CD8-positive, alpha-beta memory T cell (primary cell): Measurements from ENCODE around the gene TMEM80. TPM values are rescaled to one million over a fixed set of nuclear protein-coding genes. Genes with fewer than 3 reads are reported as not detected.

Experiments used
- CTCF ChIA-PET: fragments of 350-600 bp; sonication (Branson Sonifier 250); formaldehyde crosslinking; loops from one replicate; lab custom pipeline; 2021; ENCODE audit warnings: antibody characterized with exemption; lab: Charles Lee
- POLR2A ChIA-PET: fragments of 350-600 bp; sonication (Branson Sonifier 250); formaldehyde crosslinking; loops from one replicate; lab custom pipeline; 2021; ENCODE audit warnings: antibody characterized with exemption; lab: Charles Lee
- DNase-seq, 5 donors: peaks; one replicate each; pipeline versions ENCODE4 v3.0.0 to v3.0.0-alpha.2; 2020 to 2022; ENCODE audit warnings: mixed read lengths in 1 of 5
- H3K27ac ChIP-seq: one replicate; pipeline ENCODE4 v1.7.0; 2013; ENCODE audit warnings: low read depth, mild to moderate bottlenecking, low read length, moderate library complexity
- H3K27me3 ChIP-seq: 2 replicates; pipeline ENCODE4 v1.7.0; 2013; ENCODE audit warnings: low read length, mild to moderate bottlenecking; ENCODE audit not compliant: insufficient read depth, poor library complexity, severe bottlenecking
- H3K36me3 ChIP-seq: 2 replicates; pipeline ENCODE4 v1.7.0; 2013; ENCODE audit warnings: mild to moderate bottlenecking, low read length, moderate library complexity; ENCODE audit not compliant: insufficient read depth
- H3K4me1 ChIP-seq: 2 replicates; pipeline ENCODE4 v1.7.0; 2013; ENCODE audit warnings: mild to moderate bottlenecking, low read length, moderate library complexity; ENCODE audit not compliant: insufficient read depth
- H3K4me3 ChIP-seq: 2 replicates; pipeline ENCODE4 v1.7.0; 2013; ENCODE audit warnings: mild to moderate bottlenecking, low read length
- H3K9me3 ChIP-seq: 2 replicates; pipeline ENCODE4 v1.7.0; 2013; ENCODE audit warnings: mild to moderate bottlenecking, low read length
- H3K27ac Mint-ChIP-seq, 8 donors: one replicate each; pipeline ENCODE4 v1.8.0; 2020 to 2021; ENCODE audit warnings: mixed read lengths in 8 of 8, mild to moderate bottlenecking in 6 of 8, inconsistent platforms in 3 of 8, moderate library complexity in 3 of 8
- H3K27me3 Mint-ChIP-seq, 2 donors: one replicate each; pipeline ENCODE4 v1.8.0; 2020 to 2021; ENCODE audit warnings: mixed read lengths in 2 of 2, mild to moderate bottlenecking in 1 of 2, moderate library complexity in 1 of 2
- H3K36me3 Mint-ChIP-seq, 3 donors: one replicate each; pipeline ENCODE4 v1.8.0; 2020 to 2021; ENCODE audit warnings: mixed read lengths in 3 of 3, inconsistent platforms in 1 of 3, mild to moderate bottlenecking in 1 of 3
- H3K4me1 Mint-ChIP-seq, 3 donors: one replicate each; pipeline ENCODE4 v1.8.0; 2020 to 2021; ENCODE audit warnings: mixed read lengths in 3 of 3, inconsistent platforms in 1 of 3, mild to moderate bottlenecking in 1 of 3
- H3K4me3 Mint-ChIP-seq, 7 donors: one replicate each; pipeline ENCODE4 v1.8.0; 2020 to 2021; ENCODE audit warnings: mixed read lengths in 7 of 7, mild to moderate bottlenecking in 6 of 7, moderate library complexity in 4 of 7, inconsistent platforms in 2 of 7
- H3K9me3 Mint-ChIP-seq, 5 donors: one replicate each; pipeline ENCODE4 v1.8.0; 2020 to 2022; ENCODE audit warnings: mixed read lengths in 5 of 5, mild to moderate bottlenecking in 3 of 5, moderate library complexity in 2 of 5, inconsistent platforms in 1 of 5
- polyA plus RNA-seq: library from polyadenylated mRNA; unstranded; fragments of 300-500 nt; fragmentation: Illumina TruSeq; gene quantifications from one replicate; pipeline ENCODE4 v1.2.3, GENCODE V29; 2021
- total RNA-seq, 2 experiments: library from RNA; stranded (reverse); gene quantifications; one replicate each; pipeline ENCODE4 v1.2.3, GENCODE V29; 2021

Gene TMEM80
- total and polyA plus RNA-seq, 3 experiments from 2014 or later = 10.3 to 27.8 (median 13.4) TPM

GRCh38 chr11:690738-691633 is 4.6 kb upstream of the TMEM80 start:
- Mint-ChIP-seq H3K27me3 (no peaks in the 10 kb centered on the region), H3K4me1 (peaks cover 18 to 30% (median 20%) of the 10 kb centered on the region in 3 donors), H3K4me3 (peak overlapping the region in 4 of 7 donors; percentile 6 to 31 (median 22)), H3K9me3 (no peaks in the 10 kb centered on the region), H3K27ac (peak overlapping the region in 5 of 8 donors; percentile 33 to 70 (median 48)), H3K36me3 (peaks cover 0 to 53% (median 3%) of the 10 kb centered on the region in 3 donors)
- peaks cover 11% of the 10 kb centered on the region for H3K36me3 ChIP-seq
- no peaks in the 10 kb centered on the region for H3K27me3 ChIP-seq
- H3K4me1 ChIP-seq = peaks cover 40% of the 10 kb centered on the region
- ChIA-PET CTCF (interaction anchor here (1.0 kb wide), 1 partner anchor 32 kb away, joined by 3 read pairs; no protein-coding TSS in a partner anchor), POLR2A (no interaction called here)
- H3K4me3 ChIP-seq = peak overlapping the region; percentile 34
- H3K9me3 ChIP-seq = no peaks in the 10 kb centered on the region
- peak overlapping the region; percentile 18 for H3K27ac ChIP-seq
- DNase-seq = peak in 1 of 5 donors; percentile 60

DNA sequence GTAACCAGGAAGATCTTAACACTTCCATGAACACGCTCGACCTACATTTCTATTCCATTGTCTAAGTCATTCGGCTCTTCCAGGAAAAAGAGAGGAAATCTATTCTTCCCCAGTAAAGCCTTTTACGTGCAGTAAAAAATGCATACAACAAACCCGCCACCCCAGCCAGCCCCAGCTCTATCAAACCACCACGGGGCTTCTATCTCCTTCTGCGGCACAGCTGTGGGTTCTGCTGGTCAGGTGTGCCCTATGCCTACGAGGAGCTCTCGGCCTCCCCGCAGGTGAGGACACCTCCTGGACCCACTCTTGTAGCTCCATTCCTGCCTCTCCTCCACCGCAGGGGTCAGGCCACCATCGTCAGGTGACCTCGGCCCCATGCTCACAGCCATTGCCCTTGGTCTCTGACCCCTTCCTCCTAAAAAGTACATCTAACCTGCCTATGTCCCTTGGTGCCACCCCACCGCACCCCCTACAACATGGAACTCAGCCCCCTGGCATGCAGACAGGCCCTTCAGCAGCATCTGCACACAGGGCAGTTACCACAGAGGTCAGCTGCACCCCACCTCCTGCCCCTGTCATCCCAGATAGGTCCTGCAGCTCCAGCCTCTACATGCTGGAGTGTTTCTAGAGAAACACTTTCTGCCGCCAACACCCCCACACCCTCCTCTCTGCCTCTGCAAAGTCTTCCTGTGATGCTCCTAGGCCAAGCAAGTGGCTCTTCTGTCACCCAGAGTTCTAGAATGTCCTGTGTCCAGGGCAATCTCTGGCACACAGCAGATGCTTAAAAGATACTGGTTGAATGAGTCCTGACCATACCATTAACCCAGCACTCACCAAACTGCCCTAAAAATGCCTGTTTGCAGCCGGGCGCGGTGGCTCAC is 3.7 kb upstream of the TMEM80 start:
- Mint-ChIP-seq H3K4me1 (peaks cover 25 to 38% (median 25%) of the 10 kb centered on the region in 3 donors), H3K4me3 (peak overlapping the region in 5 of 7 donors; percentile 10 to 77 (median 29)), H3K9me3 (no peaks in the 10 kb centered on the region), H3K27ac (peak overlapping the region in 6 of 8 donors; percentile 4 to 86 (median 74)), H3K27me3 (no peaks in the 10 kb centered on the region), H3K36me3 (peaks cover 0 to 45% (median 2%) of the 10 kb centered on the region in 3 donors)
- no peaks in the 10 kb centered on the region for H3K27me3 ChIP-seq
- ChIA-PET POLR2A (interaction anchor here (0.7 kb wide), 1 partner anchor 186 kb away, joined by 3 read pairs; no protein-coding TSS in a partner anchor), CTCF (no interaction called here)
- H3K9me3 ChIP-seq = no peaks in the 10 kb centered on the region
- DNase-seq = no peak
- H3K4me1 ChIP-seq = peaks cover 47% of the 10 kb centered on the region
- H3K27ac ChIP-seq = peak overlapping the region; percentile 18
- H3K36me3 ChIP-seq = peaks cover 2% of the 10 kb centered on the region
- peak overlapping the region; percentile 34 for H3K4me3 ChIP-seq

GRCh38 chr11:692824-693414 is 2.7 kb upstream of the TMEM80 start:
- Mint-ChIP-seq H3K9me3 (no peaks in the 10 kb centered on the region), H3K36me3 (peaks cover 0 to 35% (median 0%) of the 10 kb centered on the region in 3 donors), H3K4me3 (peak overlapping the region; percentile 56 to 81 (median 73)), H3K4me1 (peaks cover 31 to 48% (median 34%) of the 10 kb centered on the region in 3 donors), H3K27me3 (no peaks in the 10 kb centered on the region), H3K27ac (peak overlapping the region; percentile 77 to 97 (median 88))
- CTCF ChIA-PET = interaction anchor here (1.0 to 1.2 kb wide), 2 partner anchors 30 to 138 kb away, joined by 3 to 4 read pairs; no protein-coding TSS in a partner anchor
- Histone ChIP-seq H3K27me3 (no peaks in the 10 kb centered on the region), H3K4me3 (peak overlapping the region; percentile 12), H3K9me3 (no peaks in the 10 kb centered on the region), H3K27ac (no peak overlapping the region), H3K36me3 (no peaks in the 10 kb centered on the region), H3K4me1 (peaks cover 47% of the 10 kb centered on the region)
- peak in 3 of 5 donors; percentile 61 to 95 (median 74) for DNase-seq
- POLR2A ChIA-PET = interaction anchor here (0.7 kb wide), 1 partner anchor 187 kb away, joined by 3 read pairs; no protein-coding TSS in a partner anchor

DNA sequence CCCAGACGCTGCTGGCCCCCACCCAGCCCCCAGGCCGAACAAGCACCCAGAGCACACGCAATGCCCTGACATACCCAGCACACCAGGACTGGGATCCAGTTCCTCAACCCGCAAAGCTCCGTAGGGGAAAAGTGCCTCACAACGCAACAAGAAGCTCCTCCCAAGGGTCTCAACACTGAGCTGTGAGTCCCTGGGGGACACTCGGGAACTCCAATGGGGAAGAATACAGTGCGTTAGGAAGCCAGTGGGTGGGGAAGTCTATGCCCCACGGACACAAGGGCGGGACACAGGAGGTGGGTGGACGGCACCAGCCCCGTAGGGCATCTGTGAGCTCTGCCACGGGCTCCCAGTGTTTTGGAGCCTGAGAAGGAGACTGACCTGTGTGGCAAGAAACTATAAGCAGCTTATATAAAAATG is 2.2 kb upstream of the TMEM80 start:
- H3K27ac ChIP-seq = peak overlapping the region; percentile 14
- no peaks in the 10 kb centered on the region for H3K9me3 Mint-ChIP-seq
- H3K4me1 ChIP-seq = peaks cover 47% of the 10 kb centered on the region
- H3K36me3 ChIP-seq = no peaks in the 10 kb centered on the region
- no peaks in the 10 kb centered on the region for H3K27me3 ChIP-seq
- no peaks in the 10 kb centered on the region for H3K27me3 Mint-ChIP-seq
- ChIA-PET CTCF (interaction anchor here (1.0 to 1.2 kb wide), 2 partner anchors 29 to 139 kb away, joined by 3 to 4 read pairs; no protein-coding TSS in a partner anchor), POLR2A (no interaction called here)
- H3K9me3 ChIP-seq = no peaks in the 10 kb centered on the region
- no peak for DNase-seq
- peak overlapping the region; percentile 26 to 97 (median 88) for H3K27ac Mint-ChIP-seq
- H3K4me1 Mint-ChIP-seq = peaks cover 31 to 52% (median 39%) of the 10 kb centered on the region in 3 donors
- H3K36me3 Mint-ChIP-seq = peaks cover 0 to 32% (median 0%) of the 10 kb centered on the region in 3 donors
- H3K4me3 Mint-ChIP-seq = peak overlapping the region; percentile 56 to 84 (median 73)
- H3K4me3 ChIP-seq = peak overlapping the region; percentile 12

- Histone ChIP-seq H3K4me3 (peak overlapping the region; percentile 12), H3K9me3 (no peaks in the 10 kb centered on the region), H3K27ac (peak overlapping the region; percentile 14), H3K36me3 (no peaks in the 10 kb centered on the region), H3K4me1 (peaks cover 47% of the 10 kb centered on the region), H3K27me3 (no peaks in the 10 kb centered on the region)
- DNase-seq = peak in 1 of 5 donors; percentile 61
- H3K27me3 Mint-ChIP-seq = no peaks in the 10 kb centered on the region
- peaks cover 31 to 52% (median 39%) of the 10 kb centered on the region in 3 donors for H3K4me1 Mint-ChIP-seq
- peaks cover 0 to 30% (median 0%) of the 10 kb centered on the region in 3 donors for H3K36me3 Mint-ChIP-seq
- peak overlapping the region; percentile 26 to 98 (median 85) for H3K27ac Mint-ChIP-seq
- peak overlapping the region; percentile 56 to 84 (median 73) for H3K4me3 Mint-ChIP-seq
- ChIA-PET CTCF (interaction anchor here (1.0 to 8.2 kb wide), 3 partner anchors 29 to 140 kb away, joined by 3 to 69 read pairs (median 4); no protein-coding TSS in a partner anchor), POLR2A (interaction anchor here (0.6 to 2.0 kb wide), 4 partner anchors 12 to 84 kb away, joined by 3 to 7 read pairs (median 3); partner anchors contain the start of gene EPS8L2)
- no peaks in the 10 kb centered on the region for H3K9me3 Mint-ChIP-seq
Measured at GRCh38 chr11:693887-694562, 1.6 kb upstream of the TMEM80 start.

GRCh38 chr11:694563-695287 is 891 bp upstream of the TMEM80 start, which contains the start of gene DEAF1:
Gene DEAF1, minus strand, starts transcription at chr11:695222. Its CDS starts 175 bp downstream, at chr11:695047.
- Mint-ChIP-seq H3K27ac (peak within 1 kb of the TSS; percentile 90 to 98 (median 94)), H3K36me3 (peaks cover 0 to 29% (median 0%) of the 10 kb centered on the region in 3 donors), H3K4me3 (peak within 1 kb of the TSS; percentile 85 to 94 (median 88)), H3K27me3 (no peaks in the 10 kb centered on the region), H3K4me1 (peaks cover 31 to 52% (median 39%) of the 10 kb centered on the region in 3 donors), H3K9me3 (no peaks in the 10 kb centered on the region)
- Histone ChIP-seq H3K36me3 (no peaks in the 10 kb centered on the region), H3K9me3 (no peaks in the 10 kb centered on the region), H3K27me3 (no peaks in the 10 kb centered on the region), H3K27ac (peak within 1 kb of the TSS; percentile 92), H3K4me3 (peak within 1 kb of the TSS; percentile 81), H3K4me1 (peaks cover 47% of the 10 kb centered on the region)
- peak; percentile 98 to 99 (median 99) for DNase-seq
- ChIA-PET CTCF (interaction anchor here (1.0 to 8.2 kb wide), 4 partner anchors 30 to 139 kb away, joined by 4 to 69 read pairs (median 4); partner anchors contain the start of gene TALDO1), POLR2A (interaction anchor here (0.6 to 2.3 kb wide), 9 partner anchors 11 to 288 kb away, joined by 3 to 10 read pairs (median 3); partner anchors contain the start of genes EPS8L2 and PHRF1)
